Fibroblast of pulmonary artery (primary cell): ENCODE data around the gene SCGB1C2.
"Not testable (repeated sequence)": the region's sequence is repeated elsewhere in the genome, so short reads cannot be mapped to it uniquely, and the experiment has no call there.

ENCODE experiments used
- DNase-seq: peaks from one replicate; pipeline ENCODE4 v3.0.0-alpha.2; 2010; ENCODE audit warnings: low read depth
- H3K4me3 ChIP-seq: replicated peaks from 2 replicates; pipeline ENCODE4 v1.5.1; 2011; ENCODE audit warnings: low read depth, mild to moderate bottlenecking, control low read depth, low read length, moderate library complexity
- CTCF ChIP-seq: IDR thresholded peaks from 2 replicates; pipeline ENCODE4 v1.5.1; 2011; ENCODE audit warnings: mild to moderate bottlenecking, control low read depth, low read length, inconsistent platforms; ENCODE audit errors: missing control alignments

SCGB1C2 gene

DNA sequence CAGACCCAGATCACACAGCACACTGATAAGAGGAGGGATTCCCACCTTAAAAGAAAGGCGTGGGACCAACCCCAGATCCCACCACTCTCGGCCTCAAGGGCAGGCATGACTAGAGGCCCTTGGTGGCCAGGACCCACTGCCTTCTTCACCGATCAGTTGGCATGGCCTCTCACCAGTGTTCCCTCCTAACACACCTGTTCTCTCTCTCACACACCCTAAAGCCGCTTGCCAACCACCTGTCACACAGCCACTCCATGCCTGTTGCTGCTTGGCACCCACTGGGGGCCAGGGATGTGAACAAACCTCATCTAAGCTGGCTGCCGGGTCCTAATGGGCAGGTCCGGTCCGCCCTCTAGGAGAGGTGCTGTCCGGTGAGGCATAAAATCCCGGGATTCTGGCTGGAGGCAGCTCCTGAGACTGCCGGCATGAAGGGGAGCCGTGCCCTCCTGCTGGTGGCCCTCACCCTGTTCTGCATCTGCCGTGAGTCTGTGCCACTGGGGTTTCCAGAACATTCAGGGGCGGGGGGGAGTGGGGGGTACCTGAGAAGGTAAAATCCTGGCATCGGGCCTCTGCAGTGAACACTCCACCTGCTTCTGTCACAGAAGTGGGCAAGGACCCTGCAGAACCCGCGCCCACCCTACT, at the start of gene SCGB1C2:
Gene SCGB1C2, plus strand, starts transcription at position 404 of the 642 bp plus-strand sequence. Its CDS starts 22 bp downstream, at position 426.
- not testable (repeated sequence) for DNase-seq, H3K4me3 ChIP-seq

DNA sequence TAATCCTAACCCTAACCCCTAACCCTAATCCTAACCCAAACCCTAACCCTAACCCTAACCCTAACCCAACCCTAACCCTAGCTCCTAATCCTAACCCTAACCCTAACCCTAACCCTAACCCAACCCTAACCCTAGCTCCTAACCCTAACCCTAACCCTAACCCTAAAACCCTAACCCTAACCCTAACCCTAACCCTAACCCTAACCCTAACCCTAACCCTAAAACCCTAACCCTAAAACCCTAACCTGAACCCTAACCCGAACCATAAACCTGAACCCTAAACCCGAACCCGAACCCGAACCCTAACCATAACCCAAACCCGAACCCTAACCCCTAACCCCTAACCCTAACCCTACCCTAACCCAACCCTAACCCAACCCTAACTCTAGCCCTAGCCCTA, 24.3 kb upstream of the SCGB1C2 start:
- H3K4me3 ChIP-seq, DNase-seq: not testable (repeated sequence)

GRCh38 chr17:118339-118917, 18.9 kb upstream of the SCGB1C2 start:
- not testable (repeated sequence) for DNase-seq, H3K4me3 ChIP-seq
- TF ChIP-seq CTCF = peak; percentile 33

- not testable (repeated sequence) for H3K4me3 ChIP-seq, DNase-seq
Measured at GRCh38 chr17:133932-134331, 3.4 kb upstream of the SCGB1C2 start.

- not testable (repeated sequence) for DNase-seq, H3K4me3 ChIP-seq
Measured at GRCh38 chr17:134332-134785, 3.0 kb upstream of the SCGB1C2 start.

- H3K4me3 ChIP-seq, DNase-seq: not testable (repeated sequence)
Measured at GRCh38 chr17:135022-135421, 2.3 kb upstream of the SCGB1C2 start.

DNA sequence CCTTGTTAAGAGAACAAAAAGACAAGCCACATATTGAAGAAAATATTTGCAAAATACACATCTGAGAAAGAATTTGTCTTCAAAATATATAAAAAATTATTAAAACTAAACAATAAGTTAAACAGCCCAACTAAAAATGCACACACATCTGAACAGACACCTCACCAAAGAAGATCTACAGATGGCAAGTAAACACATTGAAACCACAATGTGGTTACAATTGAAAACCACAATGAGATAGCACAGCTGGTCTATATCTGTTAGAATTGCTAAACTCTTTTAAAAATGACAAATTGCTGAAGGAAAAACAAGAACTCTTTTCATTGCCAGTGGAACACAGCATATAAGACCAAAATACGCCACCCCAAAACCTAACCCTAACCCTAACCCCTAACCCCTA, 1.5 kb upstream of the SCGB1C2 start:
- not testable (repeated sequence) for DNase-seq

DNA sequence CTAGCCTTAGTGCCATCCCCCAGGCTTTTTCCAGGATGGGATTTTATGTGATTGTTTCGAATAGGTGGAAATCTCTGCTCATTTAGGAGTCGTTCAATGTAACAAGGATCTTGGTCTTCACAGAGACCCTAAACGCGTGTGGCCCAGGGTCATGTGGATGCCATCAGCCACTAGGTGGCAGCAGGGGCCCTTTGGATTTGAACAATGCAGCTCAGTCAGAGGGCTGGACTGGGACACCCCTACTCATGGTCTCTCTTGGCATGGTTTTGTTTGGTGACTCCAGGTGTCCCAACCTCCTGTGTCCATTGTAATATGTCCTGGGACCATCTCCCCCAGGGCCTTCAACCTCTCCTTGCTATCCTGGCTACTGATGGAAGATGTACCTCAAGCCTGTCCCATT, 838 bp upstream of the SCGB1C2 start:
- not testable (repeated sequence) for H3K4me3 ChIP-seq, DNase-seq
- TF ChIP-seq CTCF = peak; percentile 27

More for the DNA sequence above, 1.5 kb upstream of the SCGB1C2 start:
- H3K4me3 ChIP-seq = not testable (repeated sequence)

GRCh38 chr17:139401-140205, 2.2 kb downstream of the SCGB1C2 start:
- not testable (repeated sequence) for H3K4me3 ChIP-seq, DNase-seq

GRCh38 chr17:142102-142661, 4.8 kb downstream of the SCGB1C2 start:
- TF ChIP-seq CTCF = no peak
- no peak overlapping the region for H3K4me3 ChIP-seq
- DNase-seq = peak; percentile 11
